GM19328 (cell line): ENCODE measurements around the gene KLHL25.
A peak's percentile ranks its signal among the peaks of the same experiment; 100 is the strongest.

Experiments used
- ATAC-seq: cut with Tn5 transposase; IDR thresholded peaks from one replicate; pipeline ENCODE4 v1.9.1; 2021; ENCODE audit warnings: mild to moderate bottlenecking, moderate library complexity; ENCODE audit not compliant: unreplicated experiment

KLHL25 gene

DNA sequence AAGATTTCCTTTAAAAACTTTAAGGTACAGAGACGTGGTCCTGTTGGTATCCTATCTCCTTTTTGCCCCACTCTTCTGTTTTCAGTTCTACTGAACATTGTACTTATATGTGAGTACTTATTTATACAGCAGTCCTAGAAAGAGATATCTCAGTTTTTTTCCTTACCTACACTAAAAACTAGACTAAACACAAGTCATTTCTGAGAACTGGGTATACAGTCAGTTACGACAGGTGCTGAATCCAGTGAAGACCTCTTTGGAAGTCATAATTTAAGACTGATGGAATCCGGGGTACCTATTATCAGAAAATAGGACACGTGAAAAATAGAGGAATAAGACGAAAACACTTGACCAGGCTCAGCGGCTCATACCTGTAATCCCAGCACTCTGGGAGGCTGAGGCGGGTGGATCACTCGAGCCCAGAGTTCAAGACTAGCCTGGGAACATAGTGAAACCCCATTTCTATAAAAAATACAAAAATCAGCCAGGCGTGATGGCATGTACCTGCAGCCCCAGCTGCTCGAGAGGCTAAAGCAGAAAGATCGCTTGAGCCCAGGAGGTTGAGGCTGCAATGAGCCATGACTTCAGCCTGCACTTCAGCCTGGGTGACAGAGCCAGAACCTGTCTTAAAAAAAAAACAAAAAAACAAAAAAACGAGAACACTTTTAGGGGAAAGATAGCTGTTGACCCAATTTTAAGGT is 76.3 kb downstream of the KLHL25 start:
- ATAC-seq: peak; percentile 66

DNA sequence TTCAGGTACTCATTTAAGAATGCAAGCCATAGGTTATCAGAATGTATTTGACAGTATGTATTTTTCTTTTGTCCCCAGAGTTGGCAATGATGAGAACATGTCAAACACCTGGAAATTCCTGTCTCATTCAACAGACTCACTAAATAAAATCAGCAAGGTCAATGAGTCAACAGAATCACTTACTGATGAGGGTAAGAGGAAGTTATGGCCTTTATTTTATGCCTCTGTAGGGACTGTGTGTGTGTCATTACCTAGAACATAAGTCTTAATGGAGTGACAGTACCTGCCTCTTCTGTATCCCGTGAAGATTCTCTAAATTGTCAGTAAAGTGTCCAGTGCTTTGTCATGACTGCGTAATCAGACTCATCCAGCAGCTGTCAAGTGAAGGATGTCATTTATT is 77.5 kb downstream of the KLHL25 start:
- ATAC-seq: no peak

DNA sequence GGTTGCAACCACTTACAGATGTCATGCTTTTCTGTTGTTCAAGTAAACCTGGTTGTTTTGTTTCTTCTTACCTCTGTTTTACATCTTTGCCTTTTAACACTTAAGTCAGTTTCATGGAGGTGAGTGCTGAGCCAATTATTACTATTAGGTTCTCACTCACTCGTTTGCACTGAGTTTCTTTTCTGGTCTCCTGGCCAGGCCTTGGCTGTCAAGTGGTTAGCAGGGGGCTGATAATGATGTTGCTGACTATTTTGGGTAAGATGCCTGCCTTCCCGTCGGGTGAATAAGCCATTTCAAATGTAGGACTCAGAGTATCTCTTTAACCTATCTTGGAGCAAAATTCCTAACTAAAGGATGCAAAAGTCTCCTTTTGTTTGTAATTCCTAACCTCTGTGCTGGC is 78.5 kb downstream of the KLHL25 start:
- no peak for ATAC-seq

DNA sequence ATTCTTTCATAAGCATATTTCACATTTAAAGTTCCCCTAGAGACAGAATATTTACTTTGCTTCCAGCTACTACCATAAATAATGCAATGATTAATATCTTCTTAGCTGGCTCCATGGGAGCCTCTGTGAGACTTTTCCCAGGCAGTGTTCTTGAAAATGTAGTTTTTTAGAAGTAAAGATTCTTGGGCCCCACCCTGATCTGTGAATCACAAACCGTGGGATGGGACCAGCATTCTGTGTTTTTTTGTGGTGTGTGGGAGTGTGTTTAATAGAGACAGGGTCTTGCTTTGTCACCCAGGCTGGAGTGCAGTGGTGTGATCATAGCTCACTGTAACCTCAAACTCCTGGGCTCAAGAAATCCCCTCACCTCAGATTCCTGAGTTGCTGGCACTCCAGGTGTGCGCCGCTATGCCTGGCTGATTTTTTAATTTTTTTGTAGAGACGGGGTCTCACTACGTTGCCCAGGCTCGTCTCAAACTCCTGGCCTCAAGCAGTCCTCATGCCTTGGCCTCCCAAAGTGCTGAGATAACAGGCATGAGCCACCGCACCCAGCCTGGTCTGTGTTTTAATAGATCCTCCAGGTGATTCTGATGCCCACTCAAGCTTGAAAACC is 83.0 kb downstream of the KLHL25 start:
- no peak for ATAC-seq

DNA sequence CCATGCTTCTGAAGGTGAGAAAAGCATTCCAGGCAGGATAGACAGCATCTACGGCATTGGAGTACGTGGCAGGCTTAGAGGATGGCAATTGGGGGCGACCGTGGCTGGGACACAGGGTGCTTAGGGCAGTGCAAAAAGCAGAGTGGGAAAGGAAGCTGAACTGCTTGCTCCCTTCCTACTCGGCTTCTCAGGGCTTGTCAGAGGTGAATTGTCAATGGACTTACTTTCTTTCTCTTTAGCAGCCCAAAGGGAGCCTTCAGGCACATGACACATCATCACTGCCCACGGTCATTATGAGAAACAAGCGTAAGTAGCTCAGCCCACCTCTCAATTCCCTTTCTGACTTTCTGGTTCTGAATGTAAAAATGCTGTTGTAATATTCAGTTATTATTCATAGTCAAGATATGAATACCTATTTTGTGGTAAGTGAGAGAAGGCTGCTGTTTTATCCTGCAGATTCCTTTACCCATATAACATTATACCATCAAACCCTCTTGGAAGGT is 84.3 kb downstream of the KLHL25 start:
- ATAC-seq: no peak
